GM12891 (cell line): ENCODE results near the gene PNPLA3.
A peak's percentile ranks its signal among the peaks of the same experiment; 100 is the strongest.

ENCODE experiments used
- DNase-seq: peaks from one replicate; pipeline ENCODE4 v3.0.0; 2011; ENCODE audit warnings: low spot score; ENCODE audit not compliant: insufficient read length
- FAIRE-seq: peaks from 2 replicates; lab custom pipeline; 2011; peaks lifted over from hg19 to GRCh38; lab: Jason Lieb, UNC
- PAX5 ChIP-seq: IDR thresholded peaks from 2 replicates; pipeline ENCODE4 v1.6.1; 2011; ENCODE audit warnings: low read length, moderate library complexity, mild to moderate bottlenecking; ENCODE audit not compliant: insufficient read depth, severe bottlenecking
- POLR2A ChIP-seq: IDR thresholded peaks from 2 replicates; pipeline ENCODE4 v1.6.1; 2011; ENCODE audit warnings: low read depth, low read length, control low read depth
- POLR2AphosphoS5 ChIP-seq: IDR thresholded peaks from 2 replicates; pipeline ENCODE4 v1.6.1; 2011; ENCODE audit warnings: low read depth, low read length, control low read depth
- POU2F2 ChIP-seq: IDR thresholded peaks from 2 replicates; pipeline ENCODE4 v1.6.1; 2011; ENCODE audit warnings: low read depth, mild to moderate bottlenecking, control low read depth, low read length, moderate library complexity
- SPI1 ChIP-seq: IDR thresholded peaks from 2 replicates; pipeline ENCODE4 v1.6.1; 2011; ENCODE audit warnings: low read depth, low read length, control low read depth
- TAF1 ChIP-seq: IDR thresholded peaks from 2 replicates; pipeline ENCODE4 v1.6.1; 2011; ENCODE audit warnings: low read depth, low read length, control low read depth

Gene PNPLA3

GRCh38 chr22:43995798-43996169 is 72.2 kb downstream of the PNPLA3 start:
- TF ChIP-seq POLR2AphosphoS5 (no peak), POU2F2 (no peak), POLR2A (no peak), SPI1 (no peak), PAX5 (no peak), TAF1 (no peak)
- FAIRE-seq = no peak
- DNase-seq = no peak

- peak; percentile 92 for FAIRE-seq
- TF ChIP-seq POLR2A (no peak), TAF1 (0 out of 2 replicates have a peak, but pooled peaks have one; percentile 39), PAX5 (no peak), POU2F2 (no peak), POLR2AphosphoS5 (no peak), SPI1 (peak; percentile 32; the same call in 1 of the 2 replicates)
- peak; percentile 82 for DNase-seq
These were observed 72.8 kb downstream of the PNPLA3 start for GRCh38 chr22:43996170-43996980.

GRCh38 chr22:43996981-43997265 is 73.3 kb downstream of the PNPLA3 start:
- TF ChIP-seq POLR2AphosphoS5 = no peak
- TF ChIP-seq POU2F2 = no peak
- no peak for TF ChIP-seq POLR2A
- no peak for TF ChIP-seq PAX5
- TF ChIP-seq SPI1 = no peak
- no peak for TF ChIP-seq TAF1
- FAIRE-seq (no peak), DNase-seq (no peak)
